Femur (tissue), 1 donor: ENCODE results near the gene LMX1A.

Source experiments
- DNase-seq: peaks from one replicate; pipeline ENCODE4 v3.0.0-alpha.2; 2017

LMX1A gene

DNA sequence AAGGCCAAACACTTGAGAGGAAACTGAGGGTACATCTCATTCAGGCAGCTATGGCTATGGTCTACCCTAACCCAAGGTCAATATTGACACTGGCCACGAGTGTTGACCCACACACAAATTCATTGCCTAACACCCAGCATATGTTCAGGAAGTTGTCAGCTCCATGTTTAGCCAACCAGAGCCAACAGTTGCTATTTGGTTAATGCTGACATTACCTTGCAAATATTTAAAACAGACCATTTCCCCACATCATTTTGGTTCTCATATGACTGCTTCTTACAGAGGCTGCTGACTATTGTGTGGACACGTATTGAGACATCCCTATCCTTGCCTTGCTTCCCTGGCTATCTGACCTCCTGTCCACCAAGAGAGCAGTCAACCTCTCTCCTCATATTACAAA is 97.3 kb downstream of the LMX1A start:
- no peak for DNase-seq

DNA sequence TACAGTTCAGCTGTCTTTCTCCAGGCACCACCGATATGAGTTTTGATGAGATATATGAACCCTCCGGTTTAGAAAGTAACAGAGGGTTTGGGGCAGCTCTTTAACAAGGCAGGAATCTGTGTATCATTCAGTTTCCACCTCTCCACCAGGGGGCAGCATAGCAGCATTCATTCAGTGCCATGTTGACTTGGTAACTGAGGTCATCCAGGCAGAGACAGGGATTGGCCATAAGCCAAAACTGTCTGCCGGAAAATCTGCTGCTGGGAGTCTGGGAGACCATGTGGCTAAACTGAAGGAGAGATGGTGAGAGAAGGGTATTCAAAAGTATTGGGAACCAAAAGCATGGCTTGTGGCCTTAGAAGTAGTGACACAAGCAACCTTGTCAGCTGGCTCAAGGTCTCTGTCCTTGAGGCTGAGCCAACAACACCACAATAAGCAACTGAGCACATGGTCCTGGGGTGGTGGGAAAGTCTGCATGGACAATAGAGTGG is 98.5 kb downstream of the LMX1A start:
- peak; percentile 60 for DNase-seq

DNA sequence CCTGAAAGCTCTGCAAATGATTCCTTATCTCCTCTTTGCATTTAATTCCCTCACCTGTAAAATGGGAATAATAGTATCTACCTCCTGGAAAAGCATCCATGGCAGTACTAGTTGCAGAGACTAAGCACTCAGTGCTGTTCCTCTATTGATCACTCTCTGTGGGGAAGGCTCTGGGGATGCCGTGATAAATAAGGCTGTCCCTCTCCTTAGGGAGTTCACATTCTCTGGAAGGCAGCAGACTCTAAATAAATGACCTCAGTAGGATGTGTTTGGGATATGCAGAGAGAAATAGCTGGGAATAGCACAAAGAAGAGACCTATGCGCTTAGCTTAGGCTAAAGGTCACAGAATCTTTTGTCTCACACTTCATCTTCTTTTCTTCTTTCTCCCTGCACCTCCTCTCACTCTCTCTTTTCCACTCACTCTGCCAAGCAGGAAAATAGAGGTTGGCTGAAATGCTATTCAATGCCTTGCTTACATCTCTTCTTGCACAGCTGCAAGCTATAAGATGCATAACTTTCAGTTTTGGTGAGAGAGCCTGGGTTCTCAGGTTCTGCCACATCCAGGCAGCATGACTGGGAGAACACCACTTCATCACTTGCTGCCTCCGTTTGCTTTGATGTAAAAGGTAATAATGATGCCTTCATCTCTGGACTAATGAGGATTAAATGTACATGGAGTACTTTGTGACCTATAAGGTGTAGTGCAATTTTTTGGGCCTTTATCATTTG is 101.5 kb downstream of the LMX1A start:
- no peak for DNase-seq

DNA sequence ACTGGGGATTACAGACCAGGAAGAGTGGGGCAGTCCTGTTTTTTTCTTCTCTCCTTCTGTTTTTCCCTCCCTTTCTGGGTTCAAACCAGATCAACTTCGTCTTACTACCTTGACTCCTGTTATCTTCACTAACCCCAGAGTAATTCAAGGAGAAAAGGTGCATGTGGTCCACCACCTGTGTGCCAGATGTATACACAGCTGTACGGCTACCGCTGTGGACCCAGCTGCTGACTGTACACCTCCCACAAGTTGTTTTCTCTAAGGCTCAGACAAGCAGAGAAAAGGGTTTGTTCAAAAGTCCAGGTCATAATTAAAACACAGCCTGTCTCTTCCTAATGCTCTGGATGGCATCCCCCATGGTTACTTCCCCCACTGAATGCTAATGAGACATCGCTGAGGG is 102.1 kb downstream of the LMX1A start:
- DNase-seq: no peak

DNA sequence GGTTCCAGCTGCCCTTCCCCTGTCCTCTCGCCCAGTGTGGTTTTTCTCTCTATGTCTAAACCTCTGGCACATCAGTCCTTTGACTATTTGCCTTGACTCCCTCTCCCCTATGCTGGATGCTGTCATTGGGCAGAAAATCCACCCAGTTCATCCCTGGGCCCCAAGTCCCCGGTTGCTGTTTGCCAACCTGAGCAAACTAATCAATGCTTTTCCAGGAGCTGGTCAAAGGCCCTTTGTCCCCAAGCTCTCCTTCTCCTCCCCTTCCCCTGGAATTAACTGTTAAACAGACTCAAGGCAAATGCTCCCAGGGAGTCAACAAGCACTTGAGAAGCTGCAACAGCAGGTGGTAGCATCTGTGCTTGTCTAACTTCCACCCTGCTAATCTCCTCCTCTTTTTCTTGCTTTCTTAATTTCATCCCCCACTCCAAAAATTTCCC is 102.7 kb downstream of the LMX1A start:
- DNase-seq: no peak

DNA sequence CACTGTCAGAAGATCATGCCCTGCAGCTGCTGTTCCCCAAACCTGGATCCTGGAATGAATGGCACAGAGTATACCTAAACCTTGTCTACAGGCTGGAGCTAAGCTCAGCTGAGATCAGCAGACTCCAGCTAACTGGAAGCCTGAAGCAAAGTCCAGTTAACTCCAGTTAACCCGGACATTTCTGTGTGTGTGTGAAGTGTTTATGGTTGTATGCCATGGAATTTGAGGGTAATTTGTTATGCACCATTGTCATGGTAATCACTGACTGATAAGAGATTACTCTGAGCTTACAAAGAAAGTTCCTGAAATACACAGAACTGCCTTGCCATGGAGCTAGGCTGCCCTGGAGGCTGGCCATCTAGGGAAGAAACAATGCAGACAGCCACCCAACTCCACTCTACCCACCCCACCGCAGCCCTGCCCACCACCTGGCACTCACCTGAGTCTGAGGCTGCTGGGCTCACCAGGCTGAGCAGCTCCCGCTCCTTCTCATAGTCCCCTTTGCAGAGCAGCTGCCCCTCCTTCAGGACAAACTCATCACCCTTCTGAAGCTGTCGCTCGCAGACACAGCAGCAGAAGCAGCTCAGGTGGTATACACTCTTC is 107.4 kb downstream of the LMX1A start:
- DNase-seq: no peak

DNA sequence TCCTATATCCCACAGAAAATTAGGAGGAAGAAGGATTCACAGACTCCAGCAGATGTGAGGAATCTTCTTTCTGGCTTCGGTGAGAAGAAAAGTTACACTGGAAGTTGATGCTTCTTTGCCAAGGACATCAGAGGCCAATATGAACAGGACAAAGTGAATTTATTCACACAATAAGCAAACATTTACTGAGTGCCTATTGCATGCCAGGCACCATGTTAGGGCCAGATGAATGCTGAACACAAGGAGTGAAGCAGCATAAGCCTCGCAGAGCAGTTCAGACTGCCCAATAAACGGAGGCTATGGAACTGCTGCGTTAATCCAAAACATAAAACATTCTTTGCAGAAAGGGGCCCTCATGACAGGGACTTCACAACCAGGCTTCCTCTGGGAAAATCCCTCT is 114.6 kb downstream of the LMX1A start:
- DNase-seq: no peak

DNA sequence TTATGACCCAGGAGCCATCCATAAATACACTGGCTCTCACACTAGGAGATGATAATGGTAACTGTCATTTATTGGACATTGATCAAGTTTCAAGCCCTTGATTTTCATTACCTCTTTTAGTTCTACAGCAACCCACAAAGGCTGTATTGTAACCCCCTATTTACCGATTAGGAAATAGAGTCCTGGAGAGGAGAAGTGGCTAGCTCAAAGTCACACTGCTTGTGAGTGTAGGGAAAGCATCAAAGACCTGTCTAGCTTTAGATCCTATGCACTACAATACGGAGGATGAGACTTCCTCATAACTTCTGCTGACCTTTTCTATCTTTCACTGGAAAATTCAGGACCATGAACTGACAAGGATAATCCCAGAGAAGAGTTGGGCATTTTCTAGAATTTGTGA is 115.2 kb downstream of the LMX1A start:
- DNase-seq: no peak

DNA sequence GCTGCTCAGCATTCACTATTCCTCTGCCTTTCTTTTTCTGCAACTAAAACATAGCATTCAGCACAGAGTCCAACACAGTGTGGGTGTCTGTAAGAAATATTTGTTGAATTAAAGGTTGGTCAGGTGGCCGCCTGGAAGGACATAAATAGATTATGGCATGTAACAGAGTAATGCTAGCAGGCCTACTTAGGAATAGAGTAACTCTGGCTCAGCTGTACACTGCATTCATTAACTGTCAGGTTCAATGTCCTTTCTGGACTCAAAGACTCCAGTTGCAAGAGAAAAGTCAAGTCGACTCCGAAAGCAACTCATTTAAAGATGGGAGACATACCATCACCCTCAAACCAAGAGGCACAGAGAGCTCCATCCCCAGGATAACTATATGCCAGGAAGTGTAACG is 116.0 kb downstream of the LMX1A start:
- DNase-seq: no peak

DNA sequence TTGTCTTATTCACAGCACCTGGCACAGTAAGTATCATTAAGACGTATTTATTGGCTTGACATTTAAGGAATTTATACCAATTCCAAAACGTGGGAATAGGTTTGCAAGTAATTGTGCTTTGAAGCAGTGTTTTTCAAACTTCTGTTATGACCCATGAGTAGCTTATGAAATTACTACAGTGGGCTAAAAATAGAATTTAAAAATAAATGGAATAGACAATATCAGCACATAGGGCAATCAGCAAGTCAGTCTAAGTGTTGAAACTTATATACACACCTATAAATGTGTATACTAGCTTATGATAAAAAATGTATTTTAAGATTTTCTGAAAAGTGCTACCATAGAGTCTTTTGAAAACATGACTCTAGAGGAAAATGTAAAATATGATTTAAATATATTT is 116.6 kb downstream of the LMX1A start:
- DNase-seq: no peak

DNA sequence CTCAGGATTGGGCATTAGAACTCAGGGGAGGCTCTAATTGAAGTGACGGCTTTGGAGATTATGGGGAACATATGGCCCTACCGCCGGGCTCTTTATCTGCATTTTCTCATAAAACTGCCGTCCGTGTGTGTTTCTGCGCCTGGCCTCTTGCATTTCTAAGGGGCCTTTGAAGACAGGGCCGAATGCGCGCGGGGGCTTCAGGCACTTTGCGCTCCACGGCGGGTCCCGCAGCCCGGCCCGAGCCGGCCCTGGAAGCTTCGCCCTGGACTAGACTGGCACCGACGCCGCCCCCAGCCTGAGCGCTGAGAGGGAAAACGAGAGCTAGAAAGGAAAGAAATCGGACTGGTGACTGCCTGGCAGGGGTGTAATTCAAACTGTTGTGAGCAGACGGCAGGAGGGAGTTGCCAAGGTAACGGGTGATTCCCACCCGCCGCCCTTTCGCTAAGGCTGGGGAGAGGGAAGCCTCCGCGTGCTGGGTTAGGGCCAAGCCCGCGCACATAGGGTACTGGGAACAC is 120.7 kb downstream of the LMX1A start:
- peak; percentile 28 for DNase-seq

DNA sequence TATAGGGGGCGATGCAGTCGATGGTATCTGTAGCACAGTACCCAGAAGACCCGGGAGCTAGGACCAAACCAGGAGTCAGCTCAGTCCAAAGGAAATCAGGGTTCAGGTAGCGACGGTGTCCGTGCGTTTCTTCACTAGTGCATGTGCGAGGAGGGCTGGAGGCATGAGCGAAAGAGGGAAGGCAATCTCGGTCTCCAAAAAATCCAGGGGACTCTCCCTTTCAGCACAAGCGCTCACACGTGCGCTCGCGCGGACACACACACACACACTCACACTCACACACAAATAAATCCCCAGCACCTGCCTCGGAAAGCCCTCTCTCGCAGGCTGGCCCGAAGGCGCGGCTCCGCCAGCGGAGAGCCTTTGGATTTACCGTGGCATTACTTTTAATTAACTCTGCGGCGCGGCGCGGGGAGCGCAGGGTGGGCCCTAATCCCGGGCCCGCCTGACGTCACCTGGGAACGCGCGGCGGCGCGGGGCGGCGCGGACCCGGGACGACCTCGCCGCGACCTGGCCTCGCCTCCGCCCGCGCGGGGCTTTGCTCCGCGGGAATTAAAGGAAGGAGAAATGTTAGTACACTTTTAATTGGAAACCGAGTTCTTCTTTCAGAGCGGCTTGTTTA is 121.2 kb downstream of the LMX1A start:
- DNase-seq: peak; percentile 27

DNA sequence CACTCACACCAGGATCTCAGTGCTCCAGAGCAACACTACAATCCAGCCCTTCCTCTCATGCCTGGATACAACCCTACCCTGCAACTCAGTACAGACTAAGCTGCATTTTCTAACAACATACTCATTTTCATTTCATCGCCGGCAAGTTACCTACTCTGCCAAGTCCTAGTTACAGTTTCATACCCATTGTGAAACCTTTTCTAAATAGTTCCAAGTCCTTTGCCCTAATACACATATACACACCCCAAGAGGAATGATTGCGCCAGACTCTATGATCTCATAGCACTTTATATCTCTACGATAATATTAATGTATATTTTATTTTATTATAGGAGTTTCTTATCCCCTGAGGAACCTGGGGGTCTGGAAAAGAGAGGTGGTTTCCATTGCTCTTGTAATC is 122.4 kb downstream of the LMX1A start:
- no peak for DNase-seq

DNA sequence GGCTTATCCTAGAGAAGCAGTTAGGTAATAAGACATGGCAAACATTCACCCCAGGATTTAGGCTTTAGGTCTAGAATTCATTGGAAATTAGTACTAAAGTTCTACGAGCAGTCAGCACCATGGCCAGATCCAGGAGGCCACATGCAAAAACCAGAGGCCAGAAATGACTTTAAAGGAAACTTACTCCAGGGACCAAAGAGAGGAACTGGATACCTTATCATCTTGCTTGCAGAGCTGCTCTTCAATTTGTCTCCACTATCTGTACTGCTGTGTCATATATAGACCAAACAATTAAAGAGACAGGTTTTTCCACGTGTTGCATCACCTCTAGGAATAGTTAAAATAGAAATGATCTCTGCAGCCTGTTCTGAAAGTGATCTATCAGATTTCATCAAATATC is 127.8 kb downstream of the LMX1A start:
- no peak for DNase-seq

DNA sequence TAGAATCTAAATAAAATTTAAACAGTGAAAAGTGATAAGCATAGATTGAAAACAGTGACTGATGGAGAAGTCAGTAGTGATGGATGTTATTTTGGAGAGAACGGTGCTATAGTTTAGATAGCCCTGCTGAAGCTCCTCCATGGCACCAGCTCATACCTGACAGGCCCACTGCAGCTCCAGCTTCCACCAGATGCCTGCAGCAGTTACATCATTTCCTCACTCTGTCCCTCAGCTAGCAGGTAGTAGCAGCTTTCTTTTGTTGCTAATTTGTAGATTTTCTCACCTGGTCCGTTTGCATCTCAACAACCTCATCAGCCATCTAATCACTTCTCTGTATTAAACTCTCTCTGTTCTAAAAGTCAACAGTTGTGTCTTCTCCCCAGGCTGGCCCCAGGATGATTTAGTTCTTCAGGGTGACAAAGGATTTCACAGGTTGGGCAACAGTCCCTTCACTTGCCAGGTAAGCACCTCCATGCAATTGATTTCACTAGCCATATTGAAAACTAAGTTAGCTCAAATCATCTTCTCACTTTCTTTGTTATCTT is 128.3 kb downstream of the LMX1A start:
- DNase-seq: no peak

DNA sequence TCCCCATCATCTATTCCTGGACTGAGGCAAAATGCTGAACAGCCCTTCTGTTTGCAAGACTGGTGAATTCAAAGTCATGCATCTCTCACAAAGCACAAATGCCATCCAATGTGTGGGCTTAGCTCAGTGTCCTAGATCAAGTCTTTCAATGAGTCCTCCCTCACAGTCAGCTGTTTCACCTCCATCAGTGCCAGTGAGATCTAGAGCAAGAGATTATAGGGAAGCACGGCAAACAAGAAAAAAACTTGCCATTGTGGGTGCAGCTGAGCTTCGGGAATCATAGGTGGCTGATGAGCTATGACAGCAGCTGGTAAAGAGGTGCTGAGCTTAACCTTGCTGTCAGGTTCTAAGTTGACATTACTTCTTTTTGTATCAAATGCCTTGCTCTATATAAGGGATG is 130.2 kb downstream of the LMX1A start:
- no peak for DNase-seq

DNA sequence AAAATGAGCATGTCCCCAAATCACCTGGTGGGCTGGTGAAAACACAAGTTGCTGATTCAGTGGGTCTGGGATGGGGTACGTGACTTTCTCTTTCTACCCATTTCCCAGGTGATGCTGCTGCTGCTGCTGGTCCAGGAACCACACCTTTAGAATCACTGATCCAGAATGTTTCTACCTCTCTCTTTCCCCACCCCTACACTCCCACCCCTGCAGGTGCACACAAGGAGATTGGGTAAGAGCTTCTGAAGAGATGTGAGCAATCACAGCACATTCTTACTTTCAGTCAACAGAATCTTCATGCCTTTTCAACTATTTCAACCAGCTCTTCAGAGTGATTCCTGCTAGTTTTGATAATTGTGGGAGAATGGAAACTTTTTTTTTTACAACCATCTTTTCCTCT is 130.9 kb downstream of the LMX1A start:
- no peak for DNase-seq

DNA sequence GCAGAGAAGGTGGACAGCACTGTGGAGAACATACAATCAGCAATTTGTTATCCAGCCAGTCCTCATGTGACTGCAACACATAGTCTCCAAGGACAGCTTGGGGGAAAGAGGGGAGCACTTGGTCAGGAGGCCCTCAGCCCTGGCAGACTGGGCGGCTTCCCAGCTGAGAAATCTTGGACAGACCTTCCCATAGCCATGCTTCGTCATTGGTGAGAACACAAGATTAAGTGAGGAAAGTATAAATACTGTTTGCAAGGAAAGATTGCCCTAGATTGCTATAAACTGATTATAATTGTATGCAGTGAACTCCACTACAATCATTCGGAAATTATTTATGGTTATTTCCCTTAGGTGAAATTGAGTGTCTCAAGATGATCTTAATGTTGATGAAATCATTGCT is 131.5 kb downstream of the LMX1A start:
- DNase-seq: no peak

DNA sequence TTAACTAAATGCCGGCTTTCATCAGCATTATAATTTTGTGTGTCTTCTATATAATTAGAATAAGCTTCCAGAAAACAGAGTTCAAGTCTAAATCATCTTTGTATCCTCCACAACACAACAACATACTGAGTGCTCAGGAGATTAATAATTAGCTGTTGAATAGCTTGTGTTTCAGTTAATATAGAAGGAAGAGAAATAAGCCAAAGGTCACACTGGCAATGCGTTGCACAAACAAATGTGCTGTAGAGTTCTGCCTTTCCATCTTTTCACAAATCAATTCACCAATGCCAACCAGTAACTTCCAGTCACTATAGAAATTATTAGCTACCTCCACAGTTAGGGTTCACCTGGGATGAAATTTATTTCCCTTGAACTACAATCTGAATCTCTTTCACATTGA is 132.0 kb downstream of the LMX1A start:
- DNase-seq: no peak

DNA sequence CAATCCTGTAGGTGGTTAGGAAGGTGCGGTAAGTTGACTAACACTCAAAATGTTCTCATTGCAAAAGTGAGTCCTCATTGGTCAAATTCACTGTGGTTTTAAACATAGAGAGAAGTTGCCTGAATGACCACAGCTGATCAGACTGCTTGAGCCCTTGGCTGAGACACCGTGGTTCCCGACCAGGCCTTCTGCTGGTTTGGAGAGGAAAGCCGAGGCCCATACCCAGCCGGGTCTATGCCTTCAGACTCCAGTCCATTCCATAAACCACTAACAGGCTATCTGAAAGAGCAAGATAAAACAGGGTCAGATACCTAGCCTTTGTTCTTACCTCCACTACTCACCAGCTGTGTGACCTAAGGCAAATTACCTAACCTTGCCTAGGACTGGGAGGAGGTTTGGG is 133.9 kb downstream of the LMX1A start:
- no peak for DNase-seq

DNA sequence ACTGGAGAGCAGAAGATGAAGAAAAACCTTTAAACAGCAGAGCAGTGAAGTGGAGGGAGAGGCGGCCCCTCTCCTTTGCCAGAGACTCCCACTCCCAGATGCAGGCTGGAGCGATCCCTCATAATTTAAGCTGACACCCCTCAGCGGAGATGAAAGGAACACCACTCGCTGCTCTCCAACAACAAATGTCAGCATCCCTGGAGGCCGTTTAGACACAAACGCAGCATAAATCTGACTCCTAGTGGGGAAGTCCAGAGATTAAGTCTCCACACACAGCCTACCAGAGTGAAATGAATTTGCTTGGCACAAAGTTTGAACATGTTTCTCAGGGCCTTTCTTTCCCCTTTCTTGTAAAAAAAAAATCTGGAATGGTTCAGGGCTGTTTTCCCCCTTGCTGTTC is 137.8 kb downstream of the LMX1A start:
- DNase-seq: peak; percentile 51

DNA sequence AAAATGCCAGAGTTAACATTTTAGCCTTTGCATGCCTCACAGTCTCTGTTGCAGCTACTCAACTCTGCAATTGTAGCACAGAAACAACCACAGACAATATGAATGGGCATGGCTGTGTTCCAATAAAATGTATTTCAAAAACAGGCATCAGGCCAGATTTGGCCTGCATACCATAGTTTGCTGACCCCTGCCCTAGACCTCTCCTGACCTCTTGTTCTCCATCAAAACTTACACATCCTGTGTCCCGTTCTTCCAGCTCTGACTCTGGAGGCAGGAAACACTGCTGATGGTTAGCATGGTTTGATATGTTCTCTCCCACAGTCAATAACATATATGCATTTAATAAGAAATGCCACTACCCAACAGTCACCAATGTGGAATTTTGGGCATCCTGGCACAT is 138.6 kb downstream of the LMX1A start:
- DNase-seq: no peak

DNA sequence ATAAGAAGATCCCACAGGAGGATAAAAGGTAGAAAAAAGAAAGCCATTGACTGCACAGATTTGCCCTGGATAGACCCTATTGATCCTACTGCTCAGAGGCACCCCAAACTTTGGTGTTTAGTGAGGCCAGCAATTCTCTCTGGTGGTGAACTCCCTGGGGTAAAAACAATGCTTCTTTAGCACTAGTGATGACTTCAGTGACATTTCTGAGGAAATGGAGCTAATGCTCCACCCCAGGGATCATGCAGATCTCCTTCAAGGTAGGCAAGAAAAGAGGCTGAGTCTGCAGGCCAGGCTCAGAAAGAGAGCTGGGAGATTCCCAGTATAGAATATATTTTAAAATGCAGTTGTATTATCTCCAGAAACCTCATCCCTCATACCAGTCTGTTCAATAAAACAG is 140.3 kb downstream of the LMX1A start:
- no peak for DNase-seq

DNA sequence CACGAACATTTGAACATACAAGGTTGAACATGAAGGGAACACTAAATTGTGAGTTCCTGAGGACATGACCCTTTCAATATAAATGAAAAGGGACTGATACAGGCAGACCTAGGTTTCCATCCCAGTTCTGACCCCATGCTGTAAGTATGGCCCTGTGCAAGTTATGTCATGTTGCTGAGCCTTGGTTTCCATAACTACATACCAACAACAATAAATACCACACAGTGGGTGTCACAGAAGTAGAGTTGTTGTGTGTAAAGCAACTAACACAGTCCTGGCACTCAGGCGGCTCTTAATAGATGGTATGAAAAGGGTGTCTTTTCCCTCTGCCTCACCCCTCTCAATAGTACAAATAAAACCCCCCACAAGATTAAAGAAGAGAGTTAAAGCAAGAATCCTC is 140.8 kb downstream of the LMX1A start:
- DNase-seq: no peak
